PFSK-1 (cell line): ENCODE data around the gene DST.

Experiments
- FOXP2 ChIP-seq: optimal IDR thresholded peaks from 2 replicates; pipeline ENCODE3; 2011; ENCODE audit warnings: borderline replicate concordance, control low read depth, inconsistent platforms; ENCODE audit not compliant: insufficient read depth; ENCODE audit errors: extremely low read length, extremely low read depth
- POLR2AphosphoS5 ChIP-seq: IDR thresholded peaks from 2 replicates; pipeline ENCODE4 v1.6.1; 2012; ENCODE audit warnings: low read depth, mild to moderate bottlenecking, control low read depth, low read length, moderate library complexity
- SIN3A ChIP-seq: IDR thresholded peaks from 2 replicates; pipeline ENCODE4 v1.6.1; 2012; ENCODE audit warnings: mild to moderate bottlenecking, low read length, moderate library complexity, borderline replicate concordance; ENCODE audit not compliant: insufficient read depth
- TAF1 ChIP-seq: IDR thresholded peaks from 2 replicates; pipeline ENCODE4 v1.6.1; 2012; ENCODE audit warnings: low read length, control low read depth, borderline replicate concordance; ENCODE audit not compliant: insufficient read depth
- TF ChIP-seq, protein P1 (sequence below), 2 experiments: IDR thresholded peaks; 2 replicates each; pipeline versions ENCODE4 v1.6.1 to v1.8.0; 2011 to 2012; ENCODE audit warnings: low read depth in 2 of 2, low read length in 2 of 2, control low read depth in 1 of 2, inconsistent platforms in 1 of 2, mild to moderate bottlenecking in 1 of 2, moderate library complexity in 1 of 2; ENCODE audit not compliant: insufficient read depth in 1 of 2

DST gene

DNA sequence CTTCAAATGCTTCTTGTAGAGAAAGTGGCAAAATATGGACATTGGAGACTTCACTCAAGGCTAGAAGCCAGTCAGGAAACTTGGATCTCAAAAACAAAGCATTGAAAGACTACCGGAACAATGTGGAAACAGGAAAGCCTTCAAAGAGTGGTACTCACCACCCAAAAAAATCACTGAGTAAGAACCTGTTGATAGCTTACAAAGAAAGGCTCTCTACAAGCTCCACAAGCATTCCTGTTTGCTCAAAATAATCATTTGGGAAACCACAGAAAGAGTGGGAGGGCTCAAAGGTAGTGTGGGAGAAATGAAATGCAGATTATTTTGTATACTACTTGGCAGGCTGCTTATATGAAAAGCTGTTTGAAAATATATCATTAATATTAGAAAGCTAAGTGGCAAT is 9.5 kb upstream of the DST start:
- TF ChIP-seq, protein P1, sequence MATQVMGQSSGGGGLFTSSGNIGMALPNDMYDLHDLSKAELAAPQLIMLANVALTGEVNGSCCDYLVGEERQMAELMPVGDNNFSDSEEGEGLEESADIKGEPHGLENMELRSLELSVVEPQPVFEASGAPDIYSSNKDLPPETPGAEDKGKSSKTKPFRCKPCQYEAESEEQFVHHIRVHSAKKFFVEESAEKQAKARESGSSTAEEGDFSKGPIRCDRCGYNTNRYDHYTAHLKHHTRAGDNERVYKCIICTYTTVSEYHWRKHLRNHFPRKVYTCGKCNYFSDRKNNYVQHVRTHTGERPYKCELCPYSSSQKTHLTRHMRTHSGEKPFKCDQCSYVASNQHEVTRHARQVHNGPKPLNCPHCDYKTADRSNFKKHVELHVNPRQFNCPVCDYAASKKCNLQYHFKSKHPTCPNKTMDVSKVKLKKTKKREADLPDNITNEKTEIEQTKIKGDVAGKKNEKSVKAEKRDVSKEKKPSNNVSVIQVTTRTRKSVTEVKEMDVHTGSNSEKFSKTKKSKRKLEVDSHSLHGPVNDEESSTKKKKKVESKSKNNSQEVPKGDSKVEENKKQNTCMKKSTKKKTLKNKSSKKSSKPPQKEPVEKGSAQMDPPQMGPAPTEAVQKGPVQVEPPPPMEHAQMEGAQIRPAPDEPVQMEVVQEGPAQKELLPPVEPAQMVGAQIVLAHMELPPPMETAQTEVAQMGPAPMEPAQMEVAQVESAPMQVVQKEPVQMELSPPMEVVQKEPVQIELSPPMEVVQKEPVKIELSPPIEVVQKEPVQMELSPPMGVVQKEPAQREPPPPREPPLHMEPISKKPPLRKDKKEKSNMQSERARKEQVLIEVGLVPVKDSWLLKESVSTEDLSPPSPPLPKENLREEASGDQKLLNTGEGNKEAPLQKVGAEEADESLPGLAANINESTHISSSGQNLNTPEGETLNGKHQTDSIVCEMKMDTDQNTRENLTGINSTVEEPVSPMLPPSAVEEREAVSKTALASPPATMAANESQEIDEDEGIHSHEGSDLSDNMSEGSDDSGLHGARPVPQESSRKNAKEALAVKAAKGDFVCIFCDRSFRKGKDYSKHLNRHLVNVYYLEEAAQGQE (IDR thresholded peaks at IDR 0.05; ENCODE audit: insufficient read depth in 1 of 2, low read depth in 2 of 2, low read length in 2 of 2) = no peak
- TF ChIP-seq TAF1 (no peak), FOXP2 (no peak)

DNA sequence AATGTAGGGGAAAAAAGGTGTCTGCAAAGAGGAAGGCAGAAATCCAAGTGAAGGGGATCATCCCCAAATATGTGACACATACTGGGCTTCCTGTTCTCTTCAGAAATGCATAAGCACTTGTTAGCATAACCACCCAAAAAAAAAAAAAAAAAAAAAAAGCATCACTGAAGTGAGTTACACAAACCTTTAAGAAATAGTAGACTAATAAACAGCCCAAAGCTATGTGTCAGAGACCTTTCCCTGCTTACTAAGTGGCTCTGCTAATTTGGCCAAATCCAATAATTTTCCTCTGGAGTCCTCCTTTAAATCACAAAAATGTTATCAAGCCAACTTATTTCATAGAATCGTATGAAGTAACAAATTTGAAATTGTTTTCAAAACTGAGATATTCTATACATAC is 7.5 kb upstream of the DST start:
- TF ChIP-seq FOXP2 (no peak), TAF1 (no peak), SIN3A (no peak), POLR2AphosphoS5 (no peak)
- TF ChIP-seq, protein P1 (IDR thresholded peaks at IDR 0.05; ENCODE audit: insufficient read depth in 1 of 2, low read depth in 2 of 2, low read length in 2 of 2) = no peak

DNA sequence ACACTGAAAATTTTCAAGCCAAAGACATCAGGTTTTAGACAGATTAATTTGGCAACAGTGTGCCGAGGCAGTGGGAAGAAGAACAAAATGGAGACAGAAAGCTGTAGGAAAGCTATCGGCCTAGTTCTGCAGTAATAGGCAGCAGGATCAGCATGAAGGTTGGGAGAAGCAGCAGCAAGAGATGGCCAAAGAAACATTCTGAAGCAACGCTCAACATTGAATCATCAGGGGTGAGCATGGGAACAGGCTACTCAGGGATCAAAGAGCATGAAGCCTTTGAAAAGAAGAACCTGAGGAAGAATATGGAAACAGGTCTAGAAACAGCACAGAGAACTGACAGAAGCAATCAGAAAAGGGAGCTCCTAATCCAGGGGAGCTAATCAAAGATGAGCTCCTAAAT is 7.1 kb upstream of the DST start:
- TF ChIP-seq SIN3A = no peak
- no peak for TF ChIP-seq POLR2AphosphoS5
- TF ChIP-seq TAF1 = no peak

DNA sequence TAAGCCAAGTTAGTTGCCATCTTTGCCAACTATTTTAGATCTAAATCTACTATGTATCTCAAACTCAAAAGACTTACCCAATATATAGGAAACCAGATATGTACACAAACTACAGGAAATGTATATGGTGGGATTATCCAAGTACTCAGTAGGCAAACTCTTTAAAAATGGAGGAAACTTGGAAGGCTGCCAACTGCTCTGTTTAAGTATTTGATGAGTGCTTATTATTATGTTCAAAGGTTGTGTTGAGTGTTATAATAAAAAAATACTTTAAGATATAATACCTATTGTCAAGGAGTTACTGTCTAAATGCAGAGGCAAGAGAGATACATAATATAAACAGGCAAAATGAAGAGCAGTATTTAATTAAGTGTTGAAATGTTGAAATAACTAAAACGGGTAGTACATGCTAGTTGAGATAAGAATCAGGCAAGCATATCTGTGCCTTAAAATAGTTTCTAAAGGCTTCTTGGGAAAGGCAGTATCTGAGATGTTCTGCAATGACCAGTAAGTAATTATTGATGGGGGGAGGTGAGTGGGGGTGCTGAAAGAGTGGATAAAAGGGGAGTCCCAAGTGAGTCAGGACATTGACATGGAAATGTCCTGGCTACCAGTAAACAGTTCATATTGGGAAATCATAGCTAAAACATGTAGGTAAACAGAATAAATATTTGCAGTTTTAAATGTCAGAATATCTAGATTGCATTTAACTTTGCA is 6.5 kb upstream of the DST start:
- TF ChIP-seq SIN3A (no peak), POLR2AphosphoS5 (no peak), FOXP2 (no peak), TAF1 (no peak)
- TF ChIP-seq, protein P1 (IDR thresholded peaks at IDR 0.05; ENCODE audit: insufficient read depth in 1 of 2, low read depth in 2 of 2, low read length in 2 of 2) = no peak

DNA sequence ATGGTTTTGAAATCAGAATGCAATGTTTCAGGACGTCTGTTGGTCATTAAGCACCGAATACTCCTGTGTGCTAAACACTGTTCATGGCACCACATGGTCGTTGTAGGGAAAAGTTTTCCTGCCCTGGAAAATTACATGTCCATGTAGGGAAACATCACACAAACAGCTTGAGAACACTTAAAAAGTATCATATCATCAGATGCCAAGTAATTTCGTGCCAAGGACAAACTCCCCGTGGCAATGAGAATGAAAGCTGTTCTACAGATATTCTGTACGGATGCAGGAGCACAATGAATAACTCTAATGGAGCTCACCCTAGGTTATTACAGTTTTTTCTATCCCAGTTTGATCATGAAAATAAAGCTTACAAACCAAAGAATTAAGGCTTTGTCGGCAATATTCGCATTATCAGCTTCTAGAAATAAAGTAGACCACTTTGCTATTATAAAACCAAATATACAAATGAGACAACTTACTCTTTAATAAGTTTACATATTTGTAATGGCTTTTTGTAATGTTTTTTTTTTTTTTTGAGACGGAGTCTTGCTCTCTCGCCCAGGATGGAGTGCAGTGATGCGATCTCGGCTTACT is 4.6 kb upstream of the DST start:
- TF ChIP-seq POLR2AphosphoS5 (no peak), SIN3A (no peak), TAF1 (no peak), FOXP2 (no peak)
- TF ChIP-seq, protein P1 (IDR thresholded peaks at IDR 0.05; ENCODE audit: insufficient read depth in 1 of 2, low read depth in 2 of 2, low read length in 2 of 2) = no peak
